HG03565 (cell line): ENCODE data around the gene BTF3L4.
"Not testable (repeated sequence)": the region's sequence is repeated elsewhere in the genome, so short reads cannot be mapped to it uniquely, and the experiment has no call there.

ENCODE experiments used
- ATAC-seq: cut with Tn5 transposase; IDR thresholded peaks from one replicate; pipeline ENCODE4 v1.9.1; 2021; ENCODE audit warnings: mild to moderate bottlenecking, moderate library complexity; ENCODE audit not compliant: unreplicated experiment

BTF3L4 gene

DNA sequence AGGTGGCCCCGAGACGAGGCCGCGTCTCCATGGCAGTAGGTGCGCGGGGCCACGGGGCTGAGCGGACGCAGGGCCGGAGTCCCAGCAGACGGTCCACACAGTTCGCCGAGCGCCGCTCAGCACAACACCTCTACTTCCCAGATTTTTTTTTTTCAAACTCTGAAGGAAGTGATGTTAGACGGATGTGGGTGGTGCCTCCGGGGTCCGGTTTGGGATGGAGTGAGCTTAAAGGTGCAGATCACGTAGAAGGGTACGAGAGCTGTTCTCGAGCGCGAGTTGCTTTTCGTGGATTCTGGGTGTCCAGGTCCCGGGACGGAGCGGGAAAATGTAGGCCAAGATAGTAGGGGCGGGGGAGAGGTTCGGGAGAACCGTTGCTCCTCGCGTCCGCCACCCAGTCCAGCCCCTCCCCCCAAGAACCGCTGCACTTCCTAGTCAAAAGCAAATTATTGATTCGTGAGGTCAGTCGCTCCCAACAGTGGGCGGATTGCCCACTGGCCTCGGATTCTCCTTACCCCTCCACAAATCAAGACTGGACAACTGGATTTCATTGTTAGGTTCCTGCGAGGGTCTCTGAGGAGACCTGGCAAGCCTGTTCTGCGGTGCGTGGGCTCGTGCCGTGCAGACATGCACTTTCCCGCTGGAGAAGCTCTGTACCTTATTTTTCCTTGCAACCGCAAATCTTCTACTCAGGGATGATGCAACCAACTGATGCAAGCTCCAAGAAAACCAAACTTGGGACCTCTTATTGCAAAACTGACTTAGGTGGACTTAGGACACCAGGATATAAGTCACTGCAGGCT lies 829 bp upstream of the BTF3L4 start, which contains the start of gene TXNDC12:
TXNDC12 (minus strand) TSS at position 126 of the 800 bp plus-strand sequence; CDS start at position 31, 95 bp downstream.
- peak; percentile 30 for ATAC-seq

DNA sequence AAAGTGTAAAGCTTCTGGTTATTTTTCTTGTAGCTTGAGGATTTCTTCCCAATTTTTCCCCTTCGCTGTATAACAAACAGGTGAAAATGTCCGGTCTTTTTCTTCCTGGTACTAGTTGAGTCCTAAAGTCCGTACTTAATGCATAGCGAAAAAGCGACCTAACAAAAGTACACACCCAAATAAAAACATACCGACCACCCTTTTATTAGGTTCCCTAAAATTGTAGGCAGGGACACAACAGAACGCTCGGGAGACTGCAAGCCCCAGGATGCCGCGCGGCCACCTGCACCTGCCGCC lies 281 bp upstream of the BTF3L4 start:
- no peak for ATAC-seq

DNA sequence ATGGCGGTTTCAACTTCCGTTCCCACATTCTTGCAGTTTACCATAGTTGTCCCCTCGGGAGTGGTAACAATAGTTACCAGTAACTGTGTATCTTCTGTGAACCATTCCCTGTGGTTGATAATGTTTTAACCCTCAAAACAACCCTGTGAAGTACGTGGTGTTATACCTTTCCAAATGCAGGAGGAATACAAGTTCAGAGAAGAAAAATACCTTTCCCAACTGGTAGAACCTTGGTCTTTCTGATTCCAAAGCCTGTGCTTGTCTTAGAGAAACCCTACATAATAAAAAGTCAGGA lies 789 bp downstream of the BTF3L4 start:
- ATAC-seq, result peak; percentile 23

DNA sequence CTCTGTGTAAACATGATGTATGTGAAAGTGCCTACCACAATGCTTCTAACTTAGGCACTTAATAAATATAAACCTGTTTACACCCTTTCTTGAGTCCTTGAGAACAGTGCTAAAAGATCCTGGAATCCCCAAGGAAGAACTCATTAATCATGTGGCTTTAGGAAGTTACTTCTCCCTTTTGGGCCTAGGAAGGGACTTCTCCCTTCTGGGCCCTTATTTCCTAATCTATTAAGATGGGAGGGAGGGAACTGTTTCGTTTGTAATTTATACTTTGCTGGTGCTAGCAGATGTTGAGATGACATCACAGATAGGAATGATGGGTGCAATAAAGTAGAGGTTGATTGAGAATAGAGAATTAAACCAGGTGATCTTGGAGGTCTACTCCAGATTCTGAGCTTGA lies 1.2 kb downstream of the BTF3L4 start:
- no peak for ATAC-seq

DNA sequence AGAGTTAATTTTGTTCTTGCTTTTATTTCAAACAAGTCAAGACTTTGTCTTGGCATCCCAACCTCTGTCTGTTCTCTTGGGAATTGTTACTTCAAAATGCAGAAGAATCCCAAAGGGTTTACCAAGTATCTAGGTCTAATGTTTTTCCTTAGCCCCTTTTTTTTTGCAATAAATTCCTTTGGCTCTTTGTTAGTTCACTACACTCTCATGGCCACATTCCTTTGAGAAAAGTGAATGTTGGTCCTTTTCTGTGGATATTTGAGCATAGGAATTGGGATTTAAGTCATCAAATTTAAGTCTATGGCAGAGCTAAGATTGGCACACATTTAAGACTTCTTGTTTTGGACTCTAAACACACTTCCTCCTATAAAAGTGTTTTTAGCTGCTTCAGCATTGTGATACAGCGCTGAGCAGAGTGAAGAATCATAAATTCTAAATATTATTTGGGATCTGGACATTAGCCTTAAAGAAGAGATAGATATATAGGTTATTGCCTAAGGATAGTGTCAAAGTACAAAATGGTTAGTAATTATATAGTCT lies 1.9 kb downstream of the BTF3L4 start:
- ATAC-seq, result no peak

DNA sequence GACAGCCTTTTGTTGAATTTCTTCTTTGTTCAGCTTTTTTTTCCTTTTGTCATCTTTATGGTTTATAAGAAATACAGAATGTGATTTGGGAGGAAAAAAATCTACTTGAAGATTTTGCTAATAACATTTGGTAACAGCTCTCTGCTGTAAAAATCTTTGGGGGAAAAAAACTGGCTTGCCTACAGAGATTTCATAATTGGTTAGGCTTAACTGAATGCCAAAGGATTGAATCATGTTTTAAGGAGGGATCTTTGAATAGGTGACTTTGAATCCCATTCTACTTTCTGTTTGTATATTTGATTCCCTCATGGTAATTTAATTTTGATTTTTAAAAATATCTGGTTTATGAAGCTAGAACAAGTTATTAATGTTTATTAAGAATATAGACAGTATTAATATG lies 3.2 kb downstream of the BTF3L4 start:
- ATAC-seq, result no peak

DNA sequence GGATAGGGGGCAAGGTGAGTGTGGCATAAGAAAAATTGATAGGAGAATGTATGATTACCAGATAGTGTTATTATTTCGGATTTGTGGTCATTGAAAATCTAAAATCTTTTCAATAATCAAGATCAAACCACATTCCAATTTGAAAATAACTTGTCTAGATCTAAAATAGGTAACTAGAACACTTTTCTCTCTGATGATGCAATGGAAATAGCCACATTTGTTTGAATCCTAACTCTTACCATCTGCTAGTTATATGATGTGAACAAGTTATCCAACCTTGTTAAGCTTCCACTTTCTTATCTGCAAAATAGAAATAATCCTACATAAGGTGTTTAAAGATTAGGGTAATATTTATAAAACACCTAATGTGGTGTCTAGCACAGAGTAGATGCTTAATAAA lies 3.8 kb downstream of the BTF3L4 start:
- ATAC-seq, result no peak

DNA sequence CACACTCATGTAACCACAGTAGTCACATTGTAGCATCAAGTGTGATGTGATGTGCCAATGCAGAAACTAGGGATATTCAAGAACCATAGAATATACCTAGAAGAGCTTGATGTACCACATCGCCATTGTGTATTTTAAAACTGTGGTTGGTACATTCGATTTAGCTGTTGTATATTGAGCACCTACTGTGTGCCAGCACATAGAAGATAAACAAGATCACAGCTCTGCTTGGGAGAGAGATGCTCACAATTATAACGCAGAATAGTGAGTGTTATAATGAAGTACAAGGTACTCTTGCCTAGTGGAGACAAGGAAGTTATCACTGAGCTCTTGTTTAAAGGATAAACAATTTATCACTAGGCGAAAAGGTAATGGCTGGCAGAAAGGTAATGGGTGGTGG lies 4.7 kb downstream of the BTF3L4 start:
- ATAC-seq, result no peak

DNA sequence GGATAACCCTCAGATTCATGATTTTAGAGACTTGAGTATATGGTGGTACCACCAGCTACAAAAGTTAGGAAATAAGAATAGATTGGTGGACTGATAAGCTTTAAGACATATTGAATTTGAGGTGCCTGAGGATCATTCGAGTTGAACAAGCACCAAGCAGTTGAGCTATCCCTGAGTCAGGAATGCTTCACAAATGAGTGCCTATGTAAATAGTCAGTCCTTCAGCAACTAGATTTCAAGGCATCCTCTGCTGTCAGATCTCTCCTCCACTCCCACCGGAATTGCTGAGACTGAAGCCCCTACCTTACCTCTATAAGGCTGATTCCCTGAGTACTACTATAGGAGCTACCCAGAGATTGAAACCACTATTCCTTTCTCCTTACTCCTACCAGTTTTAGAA lies 7.1 kb downstream of the BTF3L4 start:
- no peak for ATAC-seq

DNA sequence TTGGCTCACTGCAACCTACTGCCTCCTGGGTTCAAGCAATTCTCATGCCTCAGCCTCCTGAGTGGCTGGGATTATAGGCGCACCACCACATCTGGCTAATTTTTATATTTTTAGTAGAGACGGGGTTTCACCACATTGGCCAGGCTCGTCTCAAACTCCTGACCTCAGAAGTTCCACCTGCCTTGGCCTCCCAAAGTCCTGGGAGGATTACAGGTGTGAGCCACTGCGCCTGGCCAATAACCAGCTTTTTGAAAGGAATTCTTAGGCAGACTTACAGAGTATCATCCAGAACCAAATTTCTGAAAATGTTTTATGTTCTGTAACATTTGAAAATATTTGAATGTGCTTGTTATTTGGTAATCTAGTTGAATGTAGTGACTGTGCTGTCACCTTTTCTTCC lies 14.6 kb downstream of the BTF3L4 start:
- ATAC-seq, result no peak

DNA sequence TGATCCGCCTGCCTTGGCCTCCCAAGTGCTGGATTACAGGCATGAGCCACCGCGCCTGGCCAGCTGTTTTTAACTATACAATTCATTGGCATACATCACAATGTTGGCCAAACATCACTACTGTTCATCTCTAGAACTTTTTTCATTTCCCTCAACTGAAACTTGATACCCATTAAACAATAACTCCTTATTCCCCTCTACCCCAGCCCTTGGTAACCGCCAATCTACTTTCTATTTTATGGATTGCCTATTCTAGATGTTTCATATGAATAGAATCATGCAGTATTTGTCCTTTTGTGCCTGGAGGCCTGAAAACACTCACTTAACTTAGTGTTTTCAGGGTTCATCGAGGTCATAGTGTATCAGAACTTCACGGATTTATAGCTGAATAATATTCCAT lies 16.2 kb downstream of the BTF3L4 start:
- no peak for ATAC-seq

DNA sequence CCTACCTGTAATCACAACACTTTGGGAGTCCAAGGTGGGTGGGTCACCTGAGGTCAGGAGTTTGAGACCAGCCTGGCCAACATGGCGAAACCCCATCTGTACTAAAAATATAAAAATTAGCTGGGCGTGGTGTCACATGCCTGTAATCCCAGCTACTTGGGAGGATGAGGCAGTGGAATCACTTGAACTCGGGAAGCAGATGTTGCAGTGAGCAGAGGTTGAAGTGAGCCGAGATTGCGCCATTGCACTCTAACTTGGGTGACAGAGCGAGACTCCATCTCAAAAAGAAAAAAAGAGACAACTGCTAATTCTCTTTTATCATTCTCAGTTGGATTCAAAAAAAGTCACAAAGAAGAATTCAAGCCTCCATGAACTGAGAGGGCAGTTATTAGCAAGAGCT lies 21.2 kb downstream of the BTF3L4 start:
- ATAC-seq, result not testable (repeated sequence)

DNA sequence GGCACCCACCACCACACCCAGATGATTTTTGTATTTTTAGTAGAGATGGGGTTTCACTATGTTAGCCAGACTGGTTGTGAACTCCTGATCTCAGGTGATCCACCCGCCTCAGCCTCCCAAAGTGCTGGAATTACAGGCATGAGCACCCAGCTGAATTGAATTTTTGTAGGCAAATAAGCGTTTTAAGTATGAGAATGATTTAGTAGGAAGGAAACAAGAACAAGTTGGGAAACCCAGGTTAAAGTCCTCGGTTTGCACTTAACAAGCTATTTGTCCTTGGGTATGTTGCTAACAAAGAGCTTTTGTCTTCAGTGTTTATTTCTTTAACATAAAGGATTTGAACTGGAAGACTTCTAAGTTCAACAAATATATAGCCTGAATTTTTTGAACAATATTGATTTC lies 23.9 kb downstream of the BTF3L4 start:
- no peak for ATAC-seq

DNA sequence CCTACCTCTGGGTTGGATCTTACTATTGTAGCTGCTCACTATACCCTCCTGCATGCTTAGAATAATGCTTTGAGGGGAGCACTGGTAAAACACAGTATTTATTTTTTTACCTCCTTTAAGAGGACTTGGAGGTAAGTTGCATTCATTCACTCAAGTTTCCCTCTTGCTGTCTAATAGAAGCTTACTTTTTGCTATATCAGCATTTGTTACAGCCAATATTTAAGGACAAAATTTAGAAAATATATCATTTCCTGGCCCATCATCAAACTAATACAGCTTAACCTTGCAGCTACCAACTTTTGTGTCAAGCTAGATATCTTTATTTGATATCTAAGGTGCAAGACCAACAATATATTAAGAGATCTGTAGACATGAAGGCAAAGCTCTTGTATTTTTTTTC lies 31.8 kb downstream of the BTF3L4 start:
- ATAC-seq, result not testable (repeated sequence)

DNA sequence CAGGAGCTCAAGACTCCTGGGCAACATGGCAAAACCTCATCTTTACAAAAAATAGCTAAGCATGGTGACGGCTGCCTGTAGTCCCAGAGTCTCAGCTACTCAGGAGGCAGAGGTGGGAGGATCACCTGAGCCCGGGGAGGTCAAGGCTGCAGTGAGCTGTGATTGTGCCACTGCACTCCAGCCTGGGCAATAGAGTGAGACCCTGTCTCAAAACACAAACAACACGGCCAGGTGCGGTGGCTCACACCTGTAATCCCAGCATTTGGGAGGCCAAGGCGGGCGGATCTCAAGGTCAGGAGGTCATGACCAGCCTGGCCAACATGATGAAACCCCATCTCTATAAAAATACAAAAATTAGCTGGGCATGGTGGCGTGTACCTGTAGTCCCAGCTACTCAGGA lies 38.2 kb downstream of the BTF3L4 start:
- ATAC-seq, result not testable (repeated sequence)

DNA sequence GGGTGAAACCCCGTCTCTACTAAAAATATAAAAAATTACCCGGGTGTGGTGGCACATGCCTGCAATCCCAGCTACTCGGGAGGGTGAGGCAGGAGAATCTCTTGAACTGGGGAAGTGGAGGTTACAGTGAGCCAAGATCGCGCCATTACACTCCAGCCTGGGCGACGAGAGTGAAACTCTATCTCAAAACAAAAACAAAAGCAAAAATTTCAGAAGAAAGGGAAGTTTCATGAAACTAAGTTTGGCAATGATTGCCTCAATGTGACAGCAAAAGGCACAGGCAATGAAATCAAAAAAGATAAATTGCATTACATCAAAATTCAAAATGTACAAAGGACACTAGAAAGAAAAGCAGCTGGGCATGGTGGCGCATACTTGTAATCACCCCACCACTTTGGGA lies 40.1 kb downstream of the BTF3L4 start:
- no peak for ATAC-seq

DNA sequence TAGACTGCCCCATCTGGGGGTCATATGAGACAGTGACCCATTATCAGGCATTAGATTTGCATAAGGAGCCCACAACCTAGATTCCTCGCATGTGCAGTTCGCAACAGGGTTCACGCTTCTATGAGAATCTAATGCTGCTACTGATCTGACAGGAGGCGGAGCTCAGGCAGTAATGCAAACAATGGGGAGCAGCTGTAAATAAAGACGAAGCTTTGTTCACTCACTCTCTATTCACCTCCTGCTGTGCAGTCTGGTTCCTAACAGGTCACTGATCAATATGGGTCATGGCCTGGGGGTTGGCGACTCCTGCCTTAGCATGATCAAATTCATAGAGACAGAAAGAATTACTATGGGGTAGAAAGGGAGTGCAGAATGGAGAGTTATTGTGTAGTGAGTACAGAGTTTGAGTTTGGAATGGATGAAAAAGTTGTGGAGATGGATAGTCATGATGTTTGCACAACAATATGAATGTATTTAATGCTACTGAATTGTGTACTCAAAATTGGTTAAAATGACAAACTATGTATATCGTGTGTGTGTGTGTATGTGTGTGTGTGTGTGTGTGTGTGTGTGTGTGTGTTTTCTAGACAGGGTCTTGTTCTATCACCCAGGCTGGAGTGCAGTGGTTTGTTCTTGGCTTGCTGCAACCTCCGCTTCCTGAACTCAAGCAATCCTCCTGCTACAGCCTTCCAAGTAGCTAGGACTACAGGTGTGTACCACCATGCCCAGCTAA lies 42.2 kb downstream of the BTF3L4 start:
- ATAC-seq, result no peak

DNA sequence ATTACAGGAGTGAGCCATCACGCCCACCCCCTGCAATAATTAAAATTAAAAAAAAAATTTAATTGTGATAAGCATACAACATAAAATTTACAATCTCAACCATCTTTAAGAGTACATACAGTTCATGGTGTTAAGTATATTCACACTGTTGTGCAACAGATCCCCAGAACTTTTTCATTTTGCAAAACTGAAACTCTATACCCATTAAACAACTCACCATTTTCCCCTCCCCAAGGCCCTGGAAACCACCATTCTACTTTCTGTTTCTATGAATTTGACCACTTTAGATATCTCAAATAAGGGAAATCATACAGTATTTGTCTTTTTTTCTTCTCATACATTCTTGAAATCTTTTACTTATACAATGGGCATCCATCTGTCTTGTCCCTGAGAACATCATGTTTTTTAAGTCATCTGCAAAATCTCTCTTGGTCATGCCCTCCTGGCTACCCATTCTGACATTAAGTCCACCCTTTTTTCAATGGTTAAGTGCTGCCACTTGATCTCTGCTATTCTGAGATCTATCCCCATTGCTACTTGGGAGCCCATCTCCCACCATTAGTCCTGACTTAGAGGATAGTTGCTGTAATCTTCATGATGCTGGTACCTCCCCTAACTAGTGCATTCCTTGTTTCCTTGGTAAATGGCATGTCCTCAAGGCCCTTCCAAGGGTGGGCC lies 46.4 kb downstream of the BTF3L4 start:
- ATAC-seq, result peak; percentile 49

DNA sequence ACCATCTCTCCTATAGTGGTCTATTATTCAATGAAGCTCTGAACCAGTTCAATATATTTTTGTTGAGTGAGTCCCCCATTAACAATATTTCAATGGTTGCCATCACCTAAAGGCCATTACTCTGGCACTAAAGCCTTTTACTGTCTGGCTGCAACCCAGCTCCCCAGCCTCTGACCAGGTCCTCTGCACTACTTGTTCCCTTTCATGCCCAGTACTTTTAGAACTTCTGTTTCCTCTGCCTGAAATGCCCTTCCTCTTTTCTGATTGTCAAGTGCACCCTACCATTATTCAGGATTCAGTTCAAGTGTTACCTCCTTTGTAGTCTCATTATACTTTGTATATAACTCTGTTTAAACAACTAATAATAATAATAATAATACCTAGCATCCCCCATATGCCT lies 55.4 kb downstream of the BTF3L4 start:
- no peak for ATAC-seq

DNA sequence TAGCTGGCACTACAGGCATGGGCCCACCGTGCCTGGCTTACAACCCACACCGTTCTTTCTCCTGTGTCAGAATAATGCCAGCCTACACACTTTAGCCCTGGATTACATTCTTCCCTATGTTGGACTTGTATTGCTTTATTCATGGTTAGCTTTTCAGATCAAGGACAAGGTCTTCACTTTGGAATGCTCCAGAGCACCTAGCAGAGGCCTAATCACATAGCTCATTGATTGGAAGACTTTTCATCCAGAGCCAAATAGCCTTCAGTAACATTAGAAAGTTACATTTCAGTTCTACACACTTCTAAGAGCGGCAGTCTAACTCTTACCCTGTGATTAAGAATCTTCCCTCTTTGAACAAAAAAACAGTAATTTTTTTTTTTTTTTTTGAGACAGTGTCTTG lies 56.4 kb downstream of the BTF3L4 start:
- ATAC-seq, result no peak

DNA sequence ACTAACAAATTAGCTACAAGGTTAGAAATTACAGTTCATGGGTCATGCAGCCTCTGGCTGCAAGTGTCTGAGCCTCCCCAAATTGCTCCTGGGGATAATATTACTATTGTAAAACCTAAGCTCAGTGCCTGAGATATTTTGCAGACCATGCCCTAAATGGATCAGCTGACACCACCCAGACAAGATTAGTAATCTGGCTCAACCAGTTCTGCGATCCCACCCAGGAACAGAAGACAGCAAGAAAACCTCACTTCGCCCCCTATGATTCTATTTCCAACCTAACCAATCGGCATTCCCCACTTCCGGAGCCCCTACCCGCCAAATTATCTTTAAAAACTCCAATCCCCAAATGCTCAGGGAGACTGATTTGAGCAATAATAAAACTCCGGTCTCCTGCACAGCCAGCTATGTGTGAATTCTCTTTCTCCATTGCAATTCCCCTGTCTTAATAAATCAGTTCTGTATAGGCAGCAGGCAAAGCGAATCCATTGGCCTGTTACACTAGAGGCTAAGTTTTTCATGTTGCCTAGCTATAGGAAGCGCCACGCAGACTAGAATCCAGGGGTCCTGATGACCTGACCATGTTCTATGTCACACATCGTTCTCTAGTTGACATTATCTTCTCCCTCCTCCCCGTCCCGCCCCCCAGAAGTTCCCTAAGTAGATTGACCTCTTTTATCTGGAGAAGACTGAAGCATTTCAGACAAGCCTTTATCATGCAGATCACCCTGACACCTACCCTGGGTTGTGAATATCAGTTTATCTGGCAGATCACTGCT lies 63.4 kb downstream of the BTF3L4 start:
- ATAC-seq, result no peak
